Common myeloid progenitor, CD34-positive (primary cell): Measurements from ENCODE around the gene TMEM200B.

Source experiments
- CTCF ChIA-PET: fragments of 350-600 bp; sonication (Branson Sonifier 250); formaldehyde crosslinking; loops from one replicate; lab custom pipeline; 2021; ENCODE audit warnings: antibody characterized with exemption; lab: Charles Lee
- POLR2A ChIA-PET: fragments of 350-600 bp; sonication (Branson Sonifier 250); formaldehyde crosslinking; loops from one replicate; lab custom pipeline; 2021; ENCODE audit warnings: antibody characterized with exemption; lab: Charles Lee
- DNase-seq, 3 donors: peaks; one replicate each; pipeline versions ENCODE4 v3.0.0 to v3.0.0-alpha.2; 2013
- H3K27ac ChIP-seq, 2 experiments: 1 replicate in 1 of 2; 2 replicates in 1 of 2; pipeline ENCODE4 v1.7.0; 2013; ENCODE audit warnings: inconsistent platforms in 2 of 2, low read length in 2 of 2, mild to moderate bottlenecking in 2 of 2, low read depth in 1 of 2, moderate library complexity in 1 of 2; ENCODE audit not compliant: severe bottlenecking in 2 of 2, insufficient read depth in 1 of 2, poor library complexity in 1 of 2
- H3K27me3 ChIP-seq, 5 experiments: replicated peaks in 2 of 5; 1 replicate in 3 of 5; 2 replicates in 2 of 5; pipeline versions ENCODE4 v1.6.1 to v1.7.0; 2013; ENCODE audit warnings: low read length in 4 of 5, mild to moderate bottlenecking in 2 of 5, moderate library complexity in 2 of 5, inconsistent platforms in 1 of 5; ENCODE audit not compliant: insufficient read depth in 5 of 5, control insufficient read depth in 4 of 5
- H3K36me3 ChIP-seq, 4 experiments: 1 replicate in 2 of 4; 2 replicates in 2 of 4; pipeline versions ENCODE4 v1.6.1 to v1.7.0; 2013; ENCODE audit warnings: low read length in 3 of 4, control low read depth in 1 of 4, mild to moderate bottlenecking in 1 of 4; ENCODE audit not compliant: control insufficient read depth in 4 of 4, insufficient read depth in 4 of 4
- H3K4me1 ChIP-seq, 4 experiments: 1 replicate in 3 of 4; 2 replicates in 1 of 4; pipeline versions ENCODE4 v1.6.1 to v1.7.1; 2013; ENCODE audit warnings: low read length in 3 of 4, mild to moderate bottlenecking in 3 of 4, control low read depth in 1 of 4, inconsistent platforms in 1 of 4, moderate library complexity in 1 of 4; ENCODE audit not compliant: control insufficient read depth in 4 of 4, insufficient read depth in 4 of 4; ENCODE audit errors: control extremely low read depth in 1 of 4
- H3K4me3 ChIP-seq, 7 experiments: 1 replicate in 4 of 7; 2 replicates in 3 of 7; pipeline versions ENCODE4 v1.5.1 to v1.7.0; 2013; ENCODE audit warnings: mild to moderate bottlenecking in 7 of 7, low read length in 6 of 7, moderate library complexity in 6 of 7, inconsistent platforms in 2 of 7, low read depth in 2 of 7, control low read depth in 1 of 7; ENCODE audit not compliant: insufficient read depth in 4 of 7, control insufficient read depth in 1 of 7; ENCODE audit errors: extremely low read depth in 1 of 7
- H3K9me3 ChIP-seq, 5 experiments: 1 replicate in 4 of 5; 2 replicates in 1 of 5; pipeline versions ENCODE4 v1.6.1 to v1.7.1; 2013; ENCODE audit warnings: low read length in 4 of 5, mild to moderate bottlenecking in 2 of 5, inconsistent platforms in 1 of 5, low read depth in 1 of 5, moderate library complexity in 1 of 5; ENCODE audit not compliant: control insufficient read depth in 4 of 5, insufficient read depth in 2 of 5; ENCODE audit errors: control extremely low read depth in 1 of 5
- WGBS: methylation state at CpG from one replicate; pipeline ENCODE4 v1.1.5; 2013; ENCODE audit not compliant: insufficient coverage; 5-methylcytosine and 5-hydroxymethylcytosine counted together

The TMEM200B gene

GRCh38 chr1:29128739-29129138, 5.0 kb upstream of the TMEM200B start:
- no peak overlapping the region for H3K27ac ChIP-seq
- H3K36me3 ChIP-seq: no peaks in the 10 kb centered on the region
- 97% methylated on average over 6 of the region's 6 CpGs for WGBS
- H3K4me1 ChIP-seq: peaks cover 0 to 12% (median 10%) of the 10 kb centered on the region in 4 experiments
- POLR2A ChIA-PET: no interaction called here
- CTCF ChIA-PET: interaction anchor here (0.7 to 1.7 kb wide), 2 partner anchors 7 to 74 kb away, joined by 3 to 4 read pairs; no protein-coding TSS in a partner anchor
- H3K27me3 ChIP-seq: peaks cover 0 to 41% (median 5%) of the 10 kb centered on the region in 5 experiments
- no peak overlapping the region for H3K4me3 ChIP-seq
- no peaks in the 10 kb centered on the region for H3K9me3 ChIP-seq
- no peak for DNase-seq

- DNase-seq: no peak
- no peak overlapping the region for H3K4me3 ChIP-seq
- 97% methylated on average over 6 of the region's 6 CpGs for WGBS
- H3K36me3 ChIP-seq: no peaks in the 10 kb centered on the region
- peaks cover 0 to 35% (median 26%) of the 10 kb centered on the region in 4 experiments for H3K4me1 ChIP-seq
- no peaks in the 10 kb centered on the region for H3K9me3 ChIP-seq
- H3K27ac ChIP-seq: no peak overlapping the region
- ChIA-PET POLR2A (no interaction called here), CTCF (interaction anchor here (1.5 kb wide), 1 partner anchor 76 kb away, joined by 3 read pairs; no protein-coding TSS in a partner anchor)
- peaks cover 0 to 60% (median 11%) of the 10 kb centered on the region in 5 experiments for H3K27me3 ChIP-seq
These were observed 2.5 kb upstream of the TMEM200B start for GRCh38 chr1:29126198-29126597.

GRCh38 chr1:29125788-29126187, 2.1 kb upstream of the TMEM200B start:
- no peak for DNase-seq
- H3K36me3 ChIP-seq: no peaks in the 10 kb centered on the region
- WGBS: 94% methylated on average over 5 of the region's 6 CpGs
- ChIA-PET CTCF (interaction anchor here (1.5 kb wide), 1 partner anchor 77 kb away, joined by 3 read pairs; no protein-coding TSS in a partner anchor), POLR2A (no interaction called here)
- no peak overlapping the region for H3K27ac ChIP-seq
- peaks cover 0 to 35% (median 26%) of the 10 kb centered on the region in 4 experiments for H3K4me1 ChIP-seq
- no peak overlapping the region for H3K4me3 ChIP-seq
- peaks cover 0 to 64% (median 14%) of the 10 kb centered on the region in 5 experiments for H3K27me3 ChIP-seq
- H3K9me3 ChIP-seq: no peaks in the 10 kb centered on the region

GRCh38 chr1:29125237-29125641, 1.5 kb upstream of the TMEM200B start:
- Histone ChIP-seq H3K4me3 (peak overlapping the region in 2 of 7 experiments; percentile 68 to 73), H3K36me3 (peaks cover 0 to 2% (median 0%) of the 10 kb centered on the region in 4 experiments), H3K27me3 (peaks cover 0 to 70% (median 14%) of the 10 kb centered on the region in 5 experiments), H3K27ac (no peak overlapping the region), H3K9me3 (no peaks in the 10 kb centered on the region), H3K4me1 (peaks cover 0 to 35% (median 26%) of the 10 kb centered on the region in 4 experiments)
- WGBS: 80% methylated on average over 11 of the region's 14 CpGs
- CTCF ChIA-PET: interaction anchor here (1.5 kb wide), 1 partner anchor 77 kb away, joined by 3 read pairs; no protein-coding TSS in a partner anchor
- no peak for DNase-seq
- POLR2A ChIA-PET: interaction anchor here (1.0 kb wide), 1 partner anchor 71 kb away, joined by 3 read pairs; no protein-coding TSS in a partner anchor

DNA sequence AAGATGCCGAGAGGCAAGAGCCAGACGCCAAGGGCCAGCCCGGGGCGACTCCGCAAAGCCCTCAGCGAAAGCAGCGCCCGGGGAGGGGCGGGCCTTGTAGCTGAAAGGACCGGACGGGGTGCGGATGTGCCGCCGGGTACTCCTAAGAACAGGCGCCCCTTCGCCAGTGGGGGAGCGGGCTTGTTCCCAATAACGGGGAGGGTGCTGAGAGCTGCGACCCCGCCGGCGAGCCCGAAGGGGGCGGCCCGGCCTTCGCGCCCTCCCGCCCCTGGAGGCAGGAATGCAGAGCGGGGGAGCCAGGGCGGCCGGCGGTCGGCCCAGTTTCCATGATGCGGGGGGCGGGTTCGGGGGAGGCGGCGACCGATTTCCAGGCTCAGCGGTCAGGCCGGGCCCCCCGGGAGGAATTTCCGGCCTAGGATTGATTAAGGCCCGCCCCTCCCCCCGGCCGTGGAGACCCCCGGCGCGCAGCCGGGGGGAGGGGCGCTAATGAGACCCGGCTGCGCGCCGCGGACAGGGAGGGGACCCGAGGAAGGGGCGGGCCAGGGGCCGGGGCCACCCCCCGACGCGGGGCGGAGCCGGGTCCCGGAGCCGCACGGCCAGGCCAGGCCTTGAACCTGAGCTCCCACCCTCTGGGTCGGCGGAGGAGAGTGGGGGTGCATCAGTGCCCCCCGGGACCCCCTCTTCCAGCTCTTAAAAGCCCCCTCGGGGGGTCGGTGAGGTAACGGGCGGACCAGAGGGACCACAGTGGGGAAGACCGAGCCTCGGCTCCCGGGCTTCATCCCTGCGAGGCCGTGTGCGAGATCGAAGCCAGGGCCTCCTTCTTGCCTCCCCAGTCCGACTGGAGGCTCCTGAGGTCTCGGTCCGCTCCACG, 898 bp upstream of the TMEM200B start:
- Histone ChIP-seq H3K9me3 (no peaks in the 10 kb centered on the region), H3K27me3 (peaks cover 0 to 71% (median 14%) of the 10 kb centered on the region in 5 experiments), H3K4me1 (peaks cover 0 to 35% (median 26%) of the 10 kb centered on the region in 4 experiments), H3K4me3 (peak overlapping the region; percentile 31 to 73 (median 63)), H3K36me3 (peaks cover 0 to 2% (median 0%) of the 10 kb centered on the region in 4 experiments), H3K27ac (no peak overlapping the region)
- CTCF ChIA-PET: interaction anchor here (0.5 kb wide), 1 partner anchor 35 kb away, joined by 4 read pairs; no protein-coding TSS in a partner anchor
- 6% methylated on average over 77 of the region's 85 CpGs for WGBS
- peak in 2 of 3 donors; percentile 52 to 61 for DNase-seq
- POLR2A ChIA-PET: interaction anchor here (1.0 kb wide), 1 partner anchor 71 kb away, joined by 3 read pairs; no protein-coding TSS in a partner anchor

DNA sequence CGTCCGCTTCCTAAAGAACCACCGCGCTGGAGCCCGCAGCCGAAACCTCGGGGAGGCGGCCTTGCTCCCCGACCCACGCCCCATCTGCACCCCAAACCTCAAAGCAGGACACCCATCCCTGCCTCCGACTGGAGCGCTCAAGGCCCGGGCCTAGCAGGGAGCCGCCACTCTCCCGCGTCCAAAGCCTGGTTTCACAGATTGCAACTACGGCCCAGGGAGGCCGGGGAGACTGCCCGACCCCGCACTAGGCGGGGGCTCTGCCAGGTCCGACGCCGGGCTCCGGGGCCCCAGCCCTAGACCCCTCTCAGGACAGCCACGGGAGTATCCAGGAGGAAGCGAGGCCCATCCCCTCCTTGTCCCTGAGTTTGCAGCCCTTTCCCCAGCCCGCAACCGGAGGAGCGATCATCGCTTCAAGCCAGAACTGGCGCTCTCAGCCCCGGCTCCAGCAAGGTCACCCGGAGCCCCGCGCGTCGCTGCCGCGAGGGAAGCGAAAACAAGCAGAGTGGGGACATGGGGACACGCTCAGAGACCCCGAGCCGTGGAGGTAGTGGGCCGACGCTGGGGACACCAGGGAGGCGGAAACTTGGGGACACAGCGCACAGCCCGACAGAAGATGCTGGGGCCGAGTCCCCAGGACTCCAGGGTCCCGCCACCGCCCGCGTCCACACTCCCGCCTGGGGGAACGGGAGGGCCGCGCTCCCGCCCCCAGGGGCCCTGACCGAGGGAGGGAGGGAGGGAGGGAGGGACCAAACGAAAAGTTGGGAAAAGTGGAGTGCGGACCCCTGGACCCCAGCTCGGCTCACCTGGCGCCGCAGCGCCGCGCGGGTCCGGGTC, 433 bp downstream of the TMEM200B start:
- peak overlapping the region in 5 of 7 experiments; percentile 26 to 73 (median 60) for H3K4me3 ChIP-seq
- H3K4me1 ChIP-seq: peaks cover 0 to 35% (median 26%) of the 10 kb centered on the region in 4 experiments
- no peaks in the 10 kb centered on the region for H3K9me3 ChIP-seq
- peaks cover 0 to 70% (median 14%) of the 10 kb centered on the region in 5 experiments for H3K27me3 ChIP-seq
- H3K36me3 ChIP-seq: peaks cover 2 to 9% (median 7%) of the 10 kb centered on the region in 4 experiments
- 3% methylated on average over 59 of the region's 70 CpGs for WGBS
- peak in 2 of 3 donors; percentile 50 to 61 for DNase-seq
- CTCF ChIA-PET: interaction anchor here (2.0 kb wide), 1 partner anchor 79 kb away, joined by 7 read pairs; no protein-coding TSS in a partner anchor
- H3K27ac ChIP-seq: no peak overlapping the region
- POLR2A ChIA-PET: no interaction called here
